Left lung (tissue), 10 donors: Measurements from ENCODE around the gene MBD4. TPM values are rescaled to one million over a fixed set of nuclear protein-coding genes. Genes with fewer than 3 reads are reported as not detected.

ENCODE experiments used
- ATAC-seq: fragments of 200-7000 bp; cut with Tn5 transposase; one replicate; pipeline ENCODE4 v1.9.1; 2020; ENCODE audit warnings: moderate library complexity
- DNase-seq, 4 donors: peaks; one replicate each; pipeline ENCODE4 v3.0.0-alpha.2; 2013 to 2020
- H3K27ac ChIP-seq, 2 donors: fragments of 200-600 bp; sonication (generic) in 1 of 2; one replicate each; pipeline versions ENCODE4 v1.5.0 to v1.8.0; 2020 to 2021
- H3K27me3 ChIP-seq, 2 donors: fragments of 200-600 bp; sonication (generic) in 1 of 2; one replicate each; pipeline versions ENCODE4 v1.5.0 to v1.8.0; 2020 to 2021
- H3K36me3 ChIP-seq, 2 donors: fragments of 200-600 bp; sonication (generic) in 1 of 2; one replicate each; pipeline versions ENCODE4 v1.5.0 to v1.8.0; 2020 to 2021
- H3K4me1 ChIP-seq, 2 donors: fragments of 200-600 bp; one replicate each; pipeline ENCODE4 v1.8.0; 2021
- H3K4me3 ChIP-seq, 2 donors: fragments of 200-600 bp; sonication (generic) in 1 of 2; one replicate each; pipeline versions ENCODE4 v1.5.0 to v1.8.0; 2020 to 2021; ENCODE audit warnings: mild to moderate bottlenecking in 1 of 2
- H3K9me3 ChIP-seq, 2 donors: fragments of 200-600 bp; sonication (generic) in 1 of 2; one replicate each; pipeline versions ENCODE4 v1.5.0 to v1.8.0; 2020 to 2021
- CTCF ChIP-seq, 2 donors: fragments of 200-600 bp; sonication (generic) in 1 of 2; IDR thresholded peaks; one replicate each; pipeline versions ENCODE4 v1.5.0 to v1.8.0; 2021; ENCODE audit warnings: antibody characterized with exemption in 2 of 2
- intact Hi-C, 2 donors: fragments of 100-400 bp; cut with DNase I; formaldehyde crosslinking; loops; one replicate each; pipeline versions ENCODE4 v1.11.2 to v1.14.2; 2022
- polyA plus RNA-seq, 6 donors: library from polyadenylated mRNA; unstranded; fragments of 120-200 nt; gene quantifications; one replicate each; pipeline ENCODE4 v1.2.1, GENCODE V29; 2013; ENCODE audit not compliant: insufficient read length in 6 of 6
- total RNA-seq, 2 donors: library from RNA; stranded (reverse); fragmentation: NEBNext Ultra II Directional; extraction: Animal tissue kit (Norgen Biotek cat#: 25700); gene quantifications; one replicate each; pipeline ENCODE4 v1.2.1, GENCODE V29; 2021
- donor health status: DM: no; HTN: yes; CAD: no.
- donor health status: DM: no; HTN: no; CAD: no.

The MBD4 gene
- total and polyA plus RNA-seq, 8 donors, result 29.9 to 62.1 (median 52.2) TPM

DNA sequence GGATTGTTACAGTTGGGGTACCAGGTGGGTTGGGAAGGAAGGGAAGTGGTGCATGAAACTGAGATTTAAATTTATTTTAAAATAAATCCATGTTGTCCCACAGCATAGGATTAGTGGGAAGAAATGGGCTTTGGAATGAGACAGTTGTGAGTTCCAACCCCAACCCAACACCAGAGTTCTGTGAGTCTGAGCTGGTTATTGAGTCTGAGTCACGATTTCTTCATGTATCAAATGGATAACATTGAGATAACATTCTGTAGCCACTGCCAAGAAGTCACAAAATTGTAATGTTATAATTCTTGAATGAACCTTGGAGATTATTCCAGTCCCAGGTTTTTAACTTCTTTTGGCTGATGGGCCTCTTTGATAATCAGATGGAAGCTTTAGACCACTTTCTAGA is 14.0 kb upstream of the MBD4 start:
- Histone ChIP-seq H3K4me1 (no peaks in the 10 kb centered on the region), H3K4me3 (no peak overlapping the region), H3K9me3 (no peaks in the 10 kb centered on the region), H3K27ac (no peak overlapping the region), H3K27me3 (no peaks in the 10 kb centered on the region), H3K36me3 (peaks cover 0 to 52% of the 10 kb centered on the region in 2 donors)
- TF ChIP-seq CTCF (IDR thresholded peaks at IDR 0.05), result no peak
- DNase-seq (no peak), ATAC-seq (no peak)
- intact Hi-C loops, result no loop called here

DNA sequence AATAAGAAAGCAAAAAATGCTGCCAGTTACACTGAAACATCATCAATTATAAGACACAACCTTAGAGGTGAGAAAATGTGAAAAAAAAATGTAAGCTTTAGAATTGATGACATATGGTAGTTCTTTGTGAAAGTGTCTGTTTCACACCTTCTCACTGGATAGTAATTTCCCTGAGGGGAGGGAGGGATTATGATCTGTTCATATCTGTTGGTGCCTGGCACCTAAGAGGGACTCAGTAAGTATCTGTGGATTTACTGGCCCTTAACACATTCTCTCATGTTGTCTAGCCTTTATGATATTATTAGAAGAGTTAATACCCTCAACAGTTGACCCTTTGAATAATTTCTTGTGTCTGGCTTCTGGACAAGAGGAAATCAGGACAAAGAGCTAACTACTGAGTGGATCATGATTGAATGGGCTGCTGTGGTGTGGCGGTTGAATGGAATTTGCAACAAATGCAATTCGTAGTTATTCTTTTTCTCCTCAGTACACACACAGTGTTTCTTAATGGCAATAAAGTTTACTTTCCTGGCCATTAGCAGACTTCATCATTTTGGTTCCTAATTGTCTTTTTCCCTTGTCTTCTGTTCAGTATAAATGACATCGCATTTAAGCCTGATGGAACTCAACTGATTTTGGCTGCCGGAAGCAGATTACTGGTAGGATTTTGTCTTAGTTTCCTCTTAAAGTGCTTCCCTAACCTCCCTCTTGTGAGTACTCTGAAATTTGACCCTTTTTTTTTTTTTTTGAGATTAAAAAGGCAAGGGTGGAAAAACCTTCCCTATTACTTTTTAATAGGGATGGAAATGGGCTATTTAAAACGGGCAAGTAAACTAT is 9.7 kb upstream of the MBD4 start:
- Histone ChIP-seq H3K27me3 (no peaks in the 10 kb centered on the region), H3K36me3 (peaks cover 0 to 23% of the 10 kb centered on the region in 2 donors), H3K4me3 (no peak overlapping the region), H3K4me1 (peaks cover 0 to 16% of the 10 kb centered on the region in 2 donors), H3K27ac (peak overlapping the region in 1 of 2 donors; percentile 1), H3K9me3 (no peaks in the 10 kb centered on the region)
- TF ChIP-seq CTCF (IDR thresholded peaks at IDR 0.05), result no peak
- DNase-seq (peak in 1 of 4 donors; percentile 9), ATAC-seq (no peak)
- intact Hi-C loops, result no loop called here

DNA sequence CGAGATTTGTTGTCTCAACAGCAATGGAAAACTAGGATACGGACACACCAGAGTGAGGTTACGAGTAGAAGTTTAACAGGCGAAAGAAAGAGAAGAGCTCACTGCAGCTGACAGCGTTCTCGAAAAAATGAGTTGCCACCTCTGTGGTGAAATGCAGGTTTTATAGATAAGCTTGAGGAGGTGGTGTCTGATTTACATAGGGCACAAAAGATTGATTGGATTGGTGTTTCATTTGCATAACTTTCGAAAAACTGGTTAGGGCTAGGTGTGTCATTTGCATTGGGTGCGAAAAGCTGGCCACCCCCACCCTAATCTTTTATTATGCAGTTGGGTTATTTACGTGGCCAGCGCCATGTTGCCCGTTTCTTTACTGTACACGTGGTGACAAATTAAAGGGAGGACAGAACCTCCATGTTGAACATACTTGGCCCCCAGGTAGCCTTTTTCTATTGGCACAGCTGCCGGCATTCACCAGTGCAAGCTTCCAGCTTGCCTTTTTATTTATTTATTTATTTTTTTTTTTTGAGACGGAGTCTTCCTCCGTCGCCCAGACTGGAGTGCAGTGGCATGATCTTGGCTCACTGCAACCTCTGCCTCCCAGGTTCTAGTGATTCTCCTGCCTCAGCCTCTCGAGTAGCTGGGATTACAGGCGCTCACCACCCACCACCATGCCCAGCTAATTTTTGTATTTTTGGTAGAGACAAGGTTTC is 8.6 kb upstream of the MBD4 start:
- no peak overlapping the region for H3K4me3 ChIP-seq
- H3K27ac ChIP-seq, result no peak overlapping the region
- peaks cover 0 to 15% of the 10 kb centered on the region in 2 donors for H3K36me3 ChIP-seq
- no peak for TF ChIP-seq CTCF (IDR thresholded peaks at IDR 0.05)
- no peak for DNase-seq
- intact Hi-C loops, result no loop called here
- peaks cover 1 to 28% of the 10 kb centered on the region in 2 donors for H3K4me1 ChIP-seq
- H3K27me3 ChIP-seq, result no peaks in the 10 kb centered on the region
- H3K9me3 ChIP-seq, result no peaks in the 10 kb centered on the region
- ATAC-seq, result no peak

DNA sequence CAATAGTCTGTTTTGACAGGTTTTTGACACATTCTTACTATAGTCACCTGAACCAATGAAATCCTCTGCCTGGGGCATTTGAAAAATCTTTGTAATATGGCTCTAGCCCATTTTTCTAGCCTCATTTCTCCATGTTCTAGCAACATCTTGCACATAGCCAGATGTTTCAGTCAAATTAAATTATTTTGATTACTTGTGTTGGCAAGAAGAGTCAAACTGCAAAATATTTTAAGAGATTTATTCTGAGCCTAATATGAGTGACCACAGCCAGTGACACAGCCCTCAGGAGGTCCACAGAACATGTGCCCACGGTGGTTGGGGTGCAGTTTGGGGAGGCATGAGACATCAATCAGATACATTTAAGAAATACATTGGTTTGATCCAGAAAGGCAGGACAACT is 7.2 kb upstream of the MBD4 start:
- ATAC-seq, result no peak
- intact Hi-C loops, result no loop called here

More for the DNA sequence above, 7.2 kb upstream of the MBD4 start:
- DNase-seq, result no peak
- no peak overlapping the region for H3K4me3 ChIP-seq
- TF ChIP-seq CTCF (IDR thresholded peaks at IDR 0.05), result no peak
- H3K27me3 ChIP-seq, result no peaks in the 10 kb centered on the region
- H3K9me3 ChIP-seq, result no peaks in the 10 kb centered on the region
- H3K36me3 ChIP-seq, result peaks cover 0 to 2% of the 10 kb centered on the region in 2 donors
- peaks cover 8 to 42% of the 10 kb centered on the region in 2 donors for H3K4me1 ChIP-seq
- no peak overlapping the region for H3K27ac ChIP-seq
